Measurements from ENCODE around the gene IER3.
"Not testable (repeated sequence)": the region's sequence is repeated elsewhere in the genome, so short reads cannot be mapped to it uniquely, and the experiment has no call there.

GRCh38 chr6:30764490-30765043 lies 20.2 kb upstream of the IER3 start:
- not testable (repeated sequence) for TF ChIP-seq POLR2A (IDR thresholded peaks at IDR 0.05)
- TF ChIP-seq, protein P1, sequence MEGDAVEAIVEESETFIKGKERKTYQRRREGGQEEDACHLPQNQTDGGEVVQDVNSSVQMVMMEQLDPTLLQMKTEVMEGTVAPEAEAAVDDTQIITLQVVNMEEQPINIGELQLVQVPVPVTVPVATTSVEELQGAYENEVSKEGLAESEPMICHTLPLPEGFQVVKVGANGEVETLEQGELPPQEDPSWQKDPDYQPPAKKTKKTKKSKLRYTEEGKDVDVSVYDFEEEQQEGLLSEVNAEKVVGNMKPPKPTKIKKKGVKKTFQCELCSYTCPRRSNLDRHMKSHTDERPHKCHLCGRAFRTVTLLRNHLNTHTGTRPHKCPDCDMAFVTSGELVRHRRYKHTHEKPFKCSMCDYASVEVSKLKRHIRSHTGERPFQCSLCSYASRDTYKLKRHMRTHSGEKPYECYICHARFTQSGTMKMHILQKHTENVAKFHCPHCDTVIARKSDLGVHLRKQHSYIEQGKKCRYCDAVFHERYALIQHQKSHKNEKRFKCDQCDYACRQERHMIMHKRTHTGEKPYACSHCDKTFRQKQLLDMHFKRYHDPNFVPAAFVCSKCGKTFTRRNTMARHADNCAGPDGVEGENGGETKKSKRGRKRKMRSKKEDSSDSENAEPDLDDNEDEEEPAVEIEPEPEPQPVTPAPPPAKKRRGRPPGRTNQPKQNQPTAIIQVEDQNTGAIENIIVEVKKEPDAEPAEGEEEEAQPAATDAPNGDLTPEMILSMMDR (IDR thresholded peaks at IDR 0.05 in 4 of 5, conservative IDR thresholded peaks at IDR 0.05 in 1 of 5) = not testable (repeated sequence)

All from gastrocnemius medialis (tissue), 4 donors.